T-helper 1 cell treated with Interleukin-12 subunit alpha and Interleukin-12 subunit beta and Interleukin-4 antibody, amounts not matched to agents 30 μg/mL and 1 μg/mL, for 36 hours (primary cell): Measurements from ENCODE around the gene NBEAL2.
A peak's percentile ranks its signal among the peaks of the same experiment; 100 is the strongest.

Experiments
- H3K27ac Mint-ChIP-seq: one replicate; pipeline ENCODE4 v1.8.0; 2021; ENCODE audit warnings: mild to moderate bottlenecking, mixed read lengths
- H3K27me3 Mint-ChIP-seq: one replicate; pipeline ENCODE4 v1.8.0; 2021; ENCODE audit warnings: low read depth, mixed read lengths
- H3K36me3 Mint-ChIP-seq: one replicate; pipeline ENCODE4 v1.8.0; 2021; ENCODE audit warnings: low read depth, mixed read lengths
- H3K4me1 Mint-ChIP-seq: one replicate; pipeline ENCODE4 v1.8.0; 2021; ENCODE audit warnings: low read depth, mixed read lengths
- H3K4me3 Mint-ChIP-seq: one replicate; pipeline ENCODE4 v1.8.0; 2021; ENCODE audit warnings: mild to moderate bottlenecking, moderate library complexity, mixed read lengths
- H3K9me3 Mint-ChIP-seq: one replicate; pipeline ENCODE4 v1.8.0; 2021; ENCODE audit warnings: mixed read lengths

The NBEAL2 gene

GRCh38 chr3:46981932-46982471, 2.5 kb downstream of the NBEAL2 start:
- Mint-ChIP-seq H3K9me3 (no peaks in the 10 kb centered on the region), H3K4me1 (peaks cover 66% of the 10 kb centered on the region), H3K27ac (peak overlapping the region; percentile 76), H3K27me3 (no peaks in the 10 kb centered on the region), H3K36me3 (peaks cover 14% of the 10 kb centered on the region), H3K4me3 (peak overlapping the region; percentile 88)

GRCh38 chr3:46982546-46982945, 3.1 kb downstream of the NBEAL2 start:
- H3K4me3 Mint-ChIP-seq = peak overlapping the region; percentile 39
- no peaks in the 10 kb centered on the region for H3K27me3 Mint-ChIP-seq
- H3K36me3 Mint-ChIP-seq = peaks cover 15% of the 10 kb centered on the region
- no peaks in the 10 kb centered on the region for H3K9me3 Mint-ChIP-seq
- peak overlapping the region; percentile 70 for H3K27ac Mint-ChIP-seq
- H3K4me1 Mint-ChIP-seq = peaks cover 69% of the 10 kb centered on the region

- H3K27me3 Mint-ChIP-seq = no peaks in the 10 kb centered on the region
- peaks cover 25% of the 10 kb centered on the region for H3K36me3 Mint-ChIP-seq
- H3K9me3 Mint-ChIP-seq = no peaks in the 10 kb centered on the region
- peak overlapping the region; percentile 73 for H3K27ac Mint-ChIP-seq
- peak overlapping the region; percentile 28 for H3K4me3 Mint-ChIP-seq
- peaks cover 75% of the 10 kb centered on the region for H3K4me1 Mint-ChIP-seq
Measured at GRCh38 chr3:46984591-46985459, 5.4 kb downstream of the NBEAL2 start.

GRCh38 chr3:46985588-46985987, 6.1 kb downstream of the NBEAL2 start:
- Mint-ChIP-seq H3K9me3 (no peaks in the 10 kb centered on the region), H3K4me3 (no peak overlapping the region), H3K27me3 (no peaks in the 10 kb centered on the region), H3K36me3 (peaks cover 29% of the 10 kb centered on the region), H3K4me1 (peaks cover 79% of the 10 kb centered on the region), H3K27ac (peak overlapping the region; percentile 79)

- H3K9me3 Mint-ChIP-seq = no peaks in the 10 kb centered on the region
Measured at GRCh38 chr3:46986055-46986730, 6.7 kb downstream of the NBEAL2 start.

GRCh38 chr3:46986782-46987310, 7.4 kb downstream of the NBEAL2 start:
- no peaks in the 10 kb centered on the region for H3K27me3 Mint-ChIP-seq
- peak overlapping the region; percentile 87 for H3K4me3 Mint-ChIP-seq
- H3K9me3 Mint-ChIP-seq = no peaks in the 10 kb centered on the region
- H3K27ac Mint-ChIP-seq = peak overlapping the region; percentile 79
- peaks cover 34% of the 10 kb centered on the region for H3K36me3 Mint-ChIP-seq
- peaks cover 74% of the 10 kb centered on the region for H3K4me1 Mint-ChIP-seq

More at GRCh38 chr3:46986055-46986730, 6.7 kb downstream of the NBEAL2 start:
- Mint-ChIP-seq H3K4me1 (peaks cover 75% of the 10 kb centered on the region), H3K36me3 (peaks cover 34% of the 10 kb centered on the region), H3K4me3 (peak overlapping the region; percentile 87), H3K27ac (peak overlapping the region; percentile 79), H3K27me3 (no peaks in the 10 kb centered on the region)

GRCh38 chr3:46987319-46987742, 7.9 kb downstream of the NBEAL2 start:
- peak overlapping the region; percentile 87 for H3K4me3 Mint-ChIP-seq
- H3K9me3 Mint-ChIP-seq = no peaks in the 10 kb centered on the region
- H3K27ac Mint-ChIP-seq = peak overlapping the region; percentile 79
- peaks cover 72% of the 10 kb centered on the region for H3K4me1 Mint-ChIP-seq
- no peaks in the 10 kb centered on the region for H3K27me3 Mint-ChIP-seq
- H3K36me3 Mint-ChIP-seq = peaks cover 35% of the 10 kb centered on the region

- peaks cover 34% of the 10 kb centered on the region for H3K36me3 Mint-ChIP-seq
- H3K27me3 Mint-ChIP-seq = no peaks in the 10 kb centered on the region
- peak overlapping the region; percentile 79 for H3K27ac Mint-ChIP-seq
- no peaks in the 10 kb centered on the region for H3K9me3 Mint-ChIP-seq
- H3K4me1 Mint-ChIP-seq = peaks cover 66% of the 10 kb centered on the region
- H3K4me3 Mint-ChIP-seq = peak overlapping the region; percentile 87
Measured at GRCh38 chr3:46987743-46988401, 8.4 kb downstream of the NBEAL2 start.

GRCh38 chr3:46988616-46989015, 9.2 kb downstream of the NBEAL2 start:
- peaks cover 66% of the 10 kb centered on the region for H3K4me1 Mint-ChIP-seq

GRCh38 chr3:46989146-46989810, 9.8 kb downstream of the NBEAL2 start:
- peaks cover 61% of the 10 kb centered on the region for H3K4me1 Mint-ChIP-seq
- H3K27me3 Mint-ChIP-seq = no peaks in the 10 kb centered on the region
- peaks cover 35% of the 10 kb centered on the region for H3K36me3 Mint-ChIP-seq
- peak overlapping the region; percentile 79 for H3K27ac Mint-ChIP-seq
- H3K4me3 Mint-ChIP-seq = peak overlapping the region; percentile 87
- H3K9me3 Mint-ChIP-seq = no peaks in the 10 kb centered on the region

More at GRCh38 chr3:46988616-46989015, 9.2 kb downstream of the NBEAL2 start:
- H3K27ac Mint-ChIP-seq = peak overlapping the region; percentile 79
- H3K9me3 Mint-ChIP-seq = no peaks in the 10 kb centered on the region
- peaks cover 34% of the 10 kb centered on the region for H3K36me3 Mint-ChIP-seq
- H3K4me3 Mint-ChIP-seq = peak overlapping the region; percentile 87
- H3K27me3 Mint-ChIP-seq = no peaks in the 10 kb centered on the region

GRCh38 chr3:46990573-46991374, 11.3 kb downstream of the NBEAL2 start:
- Mint-ChIP-seq H3K4me3 (peak overlapping the region; percentile 43), H3K27me3 (no peaks in the 10 kb centered on the region), H3K4me1 (peaks cover 51% of the 10 kb centered on the region)

GRCh38 chr3:46991406-46992165, 12.1 kb downstream of the NBEAL2 start:
- Mint-ChIP-seq H3K36me3 (peaks cover 32% of the 10 kb centered on the region), H3K9me3 (no peaks in the 10 kb centered on the region), H3K27ac (no peak overlapping the region), H3K4me1 (peaks cover 43% of the 10 kb centered on the region), H3K4me3 (no peak overlapping the region), H3K27me3 (no peaks in the 10 kb centered on the region)

More at GRCh38 chr3:46990573-46991374, 11.3 kb downstream of the NBEAL2 start:
- Mint-ChIP-seq H3K27ac (peak overlapping the region; percentile 69), H3K9me3 (no peaks in the 10 kb centered on the region), H3K36me3 (peaks cover 34% of the 10 kb centered on the region)
